ENCODE measurements around the gene GINS2.

GINS2 gene

GRCh38 chr16:85667261-85667660 is 21.5 kb downstream of the GINS2 start:
- DNase-seq (ENCODE audit: low spot score), result no peak

GRCh38 chr16:85665929-85666328 is 22.8 kb downstream of the GINS2 start:
- no peak for DNase-seq (ENCODE audit: low spot score)

- no peak for DNase-seq (ENCODE audit: low spot score)
These were observed 23.4 kb downstream of the GINS2 start for GRCh38 chr16:85665373-85665740.

GRCh38 chr16:85664580-85665372 is 24.0 kb downstream of the GINS2 start:
- DNase-seq (ENCODE audit: low spot score), result no peak

GRCh38 chr16:85663891-85664321 is 24.8 kb downstream of the GINS2 start:
- DNase-seq (ENCODE audit: low spot score), result no peak

GRCh38 chr16:85662976-85663830 is 25.6 kb downstream of the GINS2 start:
- DNase-seq (ENCODE audit: low spot score), result no peak

GRCh38 chr16:85662482-85662812 is 26.3 kb downstream of the GINS2 start:
- DNase-seq (ENCODE audit: low spot score), result no peak

- DNase-seq (ENCODE audit: low spot score), result no peak
These were observed 26.8 kb downstream of the GINS2 start for GRCh38 chr16:85661740-85662481.

GRCh38 chr16:85660843-85661739 is 27.7 kb downstream of the GINS2 start:
- no peak for DNase-seq (ENCODE audit: low spot score)

- DNase-seq (ENCODE audit: low spot score), result no peak
These were observed 28.8 kb downstream of the GINS2 start for GRCh38 chr16:85659805-85660511.

- DNase-seq (ENCODE audit: low spot score), result no peak
These were observed 29.4 kb downstream of the GINS2 start for GRCh38 chr16:85659336-85659735.

GRCh38 chr16:85658504-85659326 is 30.0 kb downstream of the GINS2 start:
- DNase-seq (ENCODE audit: low spot score), result no peak

GRCh38 chr16:85657996-85658395 is 30.8 kb downstream of the GINS2 start:
- DNase-seq (ENCODE audit: low spot score), result no peak

GRCh38 chr16:85657267-85657650 is 31.5 kb downstream of the GINS2 start:
- no peak for DNase-seq (ENCODE audit: low spot score)

- no peak for DNase-seq (ENCODE audit: low spot score)
These were observed 32.1 kb downstream of the GINS2 start for GRCh38 chr16:85656351-85657266.

GRCh38 chr16:85655216-85656129 is 33.3 kb downstream of the GINS2 start:
- no peak for DNase-seq (ENCODE audit: low spot score)

GRCh38 chr16:85654251-85655095 is 34.3 kb downstream of the GINS2 start:
- no peak for DNase-seq (ENCODE audit: low spot score)
